H1 (cell line): Measurements from ENCODE around the gene RNF220. TPM values are rescaled to one million over a fixed set of nuclear protein-coding genes. Genes with fewer than 3 reads are reported as not detected.

ENCODE experiments used
- CTCF ChIA-PET: fragments of 300-600 bp; sonication (Branson Sonifier 250); formaldehyde crosslinking; loops from one replicate; lab custom pipeline; 2021; ENCODE audit not compliant: partially characterized antibody; lab: Charles Lee
- POLR2A ChIA-PET: fragments of 300-600 bp; sonication (Branson Sonifier 250); formaldehyde crosslinking; loops from one replicate; lab custom pipeline; 2021; ENCODE audit warnings: inconsistent platforms; ENCODE audit not compliant: partially characterized antibody; lab: Charles Lee
- DNase-seq, 2 experiments: peaks; one replicate each; pipeline versions ENCODE4 v3.0.0 to v3.0.0-alpha.2; 2010 to 2022; ENCODE audit warnings: low spot score in 2 of 2, low read depth in 1 of 2, mixed read lengths in 1 of 2
- FAIRE-seq: peaks from 2 replicates; lab custom pipeline; 2011; peaks lifted over from hg19 to GRCh38; lab: Jason Lieb, UNC
- H2AFZ ChIP-seq: 2 replicates; pipeline ENCODE4 v1.8.1; 2012; ENCODE audit warnings: low read length, inconsistent platforms
- H2AK5ac ChIP-seq: 2 replicates; pipeline ENCODE4 v1.6.1; 2013; ENCODE audit warnings: low read depth, low read length
- H2BK120ac ChIP-seq: replicated peaks from 2 replicates; pipeline ENCODE3; 2013; ENCODE audit warnings: low read depth, low read length, inconsistent platforms
- H2BK12ac ChIP-seq: 2 replicates; pipeline ENCODE4 v1.6.1; 2013; ENCODE audit warnings: low read depth, low read length
- H2BK15ac ChIP-seq: 2 replicates; pipeline ENCODE4 v1.6.1; 2013; ENCODE audit warnings: low read length
- H2BK20ac ChIP-seq: 2 replicates; pipeline ENCODE4 v1.6.1; 2013; ENCODE audit warnings: low read length
- H2BK5ac ChIP-seq: 2 replicates; pipeline ENCODE4 v1.6.1; 2013; ENCODE audit warnings: low read depth, low read length
- H3K14ac ChIP-seq: 2 replicates; pipeline ENCODE4 v1.6.1; 2013; ENCODE audit warnings: inconsistent platforms; ENCODE audit not compliant: insufficient read length
- H3K18ac ChIP-seq: 2 replicates; pipeline ENCODE4 v1.6.1; 2013; ENCODE audit warnings: low read length; ENCODE audit errors: extremely low read depth
- H3K23ac ChIP-seq: 2 replicates; pipeline ENCODE4 v1.6.1; 2013; ENCODE audit warnings: inconsistent platforms; ENCODE audit not compliant: insufficient read length
- H3K23me2 ChIP-seq: 2 replicates; pipeline ENCODE4 v1.6.1; 2013; ENCODE audit warnings: low read depth, low read length
- H3K27ac ChIP-seq: 2 replicates; pipeline ENCODE4 v1.6.1; 2011; ENCODE audit warnings: low read depth, low read length, inconsistent platforms
- H3K27me3 ChIP-seq, 4 experiments: replicated peaks in 1 of 4; 1 replicate in 1 of 4; 2 replicates in 3 of 4; pipeline versions ENCODE4 v1.6.1 to v1.8.1; 2011 to 2013; ENCODE audit warnings: low read length in 3 of 4, mild to moderate bottlenecking in 3 of 4, inconsistent platforms in 2 of 4, mixed read lengths in 2 of 4, moderate library complexity in 1 of 4; ENCODE audit not compliant: control insufficient read depth in 3 of 4, insufficient read depth in 3 of 4; ENCODE audit errors: extremely low read depth in 1 of 4
- H3K36me3 ChIP-seq, 4 experiments: 2 replicates each; pipeline versions ENCODE4 v1.6.1 to v1.8.1; 2011 to 2013; ENCODE audit warnings: mild to moderate bottlenecking in 4 of 4, low read length in 3 of 4, moderate library complexity in 2 of 4, control low read depth in 1 of 4, inconsistent platforms in 1 of 4; ENCODE audit not compliant: insufficient read depth in 4 of 4, control insufficient read depth in 2 of 4
- H3K4ac ChIP-seq: replicated peaks from 2 replicates; pipeline ENCODE3; 2013; ENCODE audit warnings: low read length, low read depth, mixed read lengths, inconsistent platforms; ENCODE audit not compliant: insufficient read length
- H3K4me1 ChIP-seq, 4 experiments: replicated peaks in 1 of 4; 1 replicate in 1 of 4; 2 replicates in 3 of 4; pipeline versions ENCODE4 v1.6.1 to v1.8.1; 2011 to 2013; ENCODE audit warnings: low read length in 3 of 4, inconsistent platforms in 2 of 4, mixed read lengths in 1 of 4; ENCODE audit not compliant: insufficient read depth in 4 of 4, control insufficient read depth in 3 of 4
- H3K4me2 ChIP-seq, 2 experiments: 2 replicates each; pipeline versions ENCODE4 v1.6.1 to v1.8.1; 2011 to 2013; ENCODE audit warnings: low read depth in 2 of 2, low read length in 2 of 2, control low read depth in 1 of 2, inconsistent platforms in 1 of 2, mild to moderate bottlenecking in 1 of 2; ENCODE audit not compliant: insufficient read depth in 1 of 2
- H3K4me3 ChIP-seq, 4 experiments: fragments of 200-600, 300-600 bp in 1 of 4; sonication (generic), shearing (Covaris generic), sonication (Bioruptor Twin) in 1 of 4; 2 replicates each; pipeline versions ENCODE4 v1.5.1 to v1.8.1; 2011 to 2016; ENCODE audit warnings: low read length in 4 of 4, low read depth in 3 of 4, control low read depth in 2 of 4, inconsistent platforms in 2 of 4, mild to moderate bottlenecking in 2 of 4, mixed read lengths in 1 of 4, moderate library complexity in 1 of 4; ENCODE audit not compliant: insufficient read depth in 2 of 4; ENCODE audit errors: extremely low read depth in 1 of 4
- H3K56ac ChIP-seq: replicated peaks from 2 replicates; pipeline ENCODE3; 2013; ENCODE audit warnings: low read depth, mild to moderate bottlenecking, mixed read lengths, low read length, inconsistent platforms; ENCODE audit not compliant: insufficient read length
- H3K79me1 ChIP-seq: 2 replicates; pipeline ENCODE4 v1.6.1; 2013; ENCODE audit warnings: low read depth, low read length, control low read depth
- H3K79me2 ChIP-seq, 2 experiments: 2 replicates each; pipeline versions ENCODE4 v1.6.1 to v1.8.1; 2012 to 2013; ENCODE audit warnings: low read length in 2 of 2, mild to moderate bottlenecking in 2 of 2, inconsistent platforms in 1 of 2; ENCODE audit not compliant: insufficient read depth in 2 of 2, control insufficient read depth in 1 of 2
- H3K9ac ChIP-seq, 4 experiments: replicated peaks in 1 of 4; 1 replicate in 1 of 4; 2 replicates in 3 of 4; pipeline versions ENCODE4 v1.6.1 to v1.8.1; 2011 to 2013; ENCODE audit warnings: low read depth in 3 of 4, low read length in 3 of 4, control low read depth in 2 of 4, mild to moderate bottlenecking in 2 of 4, moderate library complexity in 2 of 4, inconsistent platforms in 1 of 4; ENCODE audit errors: extremely low read depth in 1 of 4
- H3K9me3 ChIP-seq, 2 experiments: 2 replicates each; pipeline versions ENCODE4 v1.6.1 to v1.8.1; 2012 to 2013; ENCODE audit warnings: mild to moderate bottlenecking in 2 of 2, moderate library complexity in 2 of 2, control low read depth in 1 of 2, inconsistent platforms in 1 of 2, low read depth in 1 of 2, low read length in 1 of 2, mixed read lengths in 1 of 2; ENCODE audit not compliant: insufficient read depth in 2 of 2
- H4K20me1 ChIP-seq, 2 experiments: replicated peaks in 1 of 2; 2 replicates each; pipeline versions ENCODE3 to v1.8.1; 2011 to 2013; ENCODE audit warnings: inconsistent platforms in 2 of 2, low read length in 2 of 2, mild to moderate bottlenecking in 1 of 2; ENCODE audit not compliant: insufficient read depth in 2 of 2, control insufficient read depth in 1 of 2
- H4K5ac ChIP-seq: 2 replicates; pipeline ENCODE4 v1.6.1; 2013; ENCODE audit warnings: low read length, low read depth, mixed read lengths, inconsistent platforms; ENCODE audit not compliant: insufficient read length
- H4K8ac ChIP-seq: 2 replicates; pipeline ENCODE4 v1.8.0; 2013; ENCODE audit warnings: mild to moderate bottlenecking, moderate library complexity, low read length, inconsistent platforms; ENCODE audit not compliant: insufficient read depth; ENCODE audit errors: extremely low read depth
- H4K91ac ChIP-seq: replicated peaks from 2 replicates; pipeline ENCODE3; 2013; ENCODE audit warnings: low read length, mixed read lengths, inconsistent platforms; ENCODE audit not compliant: insufficient read length
- CREB1 ChIP-seq: IDR thresholded peaks from 2 replicates; pipeline ENCODE4 v1.6.1; 2012; ENCODE audit warnings: inconsistent platforms
- EP300 ChIP-seq, 2 experiments: IDR thresholded peaks; 1 replicate in 1 of 2; 2 replicates in 1 of 2; pipeline ENCODE4 v1.6.1; 2011 to 2012; ENCODE audit warnings: low read depth in 2 of 2, low read length in 2 of 2, mild to moderate bottlenecking in 2 of 2, borderline replicate concordance in 1 of 2, inconsistent platforms in 1 of 2, moderate library complexity in 1 of 2
- POLR2A ChIP-seq, 2 experiments: IDR thresholded peaks; 1 replicate in 1 of 2; 2 replicates in 1 of 2; pipeline ENCODE4 v1.6.1; 2011; ENCODE audit warnings: low read depth in 2 of 2, low read length in 2 of 2, mild to moderate bottlenecking in 2 of 2; ENCODE audit errors: control extremely low read depth in 1 of 2
- SP1 ChIP-seq: IDR thresholded peaks from 2 replicates; pipeline ENCODE4 v1.6.1; 2011; ENCODE audit warnings: low read depth, low read length
- SRF ChIP-seq: IDR thresholded peaks from 2 replicates; pipeline ENCODE4 v1.6.1; 2011; ENCODE audit warnings: mild to moderate bottlenecking, low read depth, low read length, moderate library complexity
- TAF7 ChIP-seq: optimal IDR thresholded peaks from 2 replicates; pipeline ENCODE3; 2011; ENCODE audit warnings: low read depth, mild to moderate bottlenecking, inconsistent platforms, low read length, moderate library complexity, borderline replicate concordance
- TBP ChIP-seq: IDR thresholded peaks from 2 replicates; pipeline ENCODE4 v1.6.1; 2011; ENCODE audit warnings: low read depth, low read length, improper control_type of control experiment
- USF2 ChIP-seq: IDR thresholded peaks from 2 replicates; pipeline ENCODE4 v1.6.1; 2011; ENCODE audit warnings: low read length, improper control_type of control experiment
- WGBS, 2 experiments: shearing (Covaris generic) in 1 of 2; methylation state at CpG; one replicate each; pipeline versions ENCODE4 v1.1.6 to v1.1.7; 2013 to 2015; ENCODE audit warnings: low lambda C conversion rate in 2 of 2, mixed read lengths in 2 of 2, inconsistent platforms in 1 of 2, low coverage in 1 of 2, missing lambda C conversion rate in 1 of 2; ENCODE audit not compliant: insufficient replicate concordance in 2 of 2, insufficient coverage in 1 of 2, insufficient read length in 1 of 2; ENCODE audit errors: extremely low coverage in 1 of 2, missing lambda C conversion rate in 1 of 2; 5-methylcytosine and 5-hydroxymethylcytosine counted together
- polyA plus RNA-seq, 7 experiments: library from polyadenylated mRNA; depleted of rRNA in 3 of 7; stranded (reverse) in 5 of 7; unstranded in 2 of 7; fragments of >200 nt in 5 of 7; fragments of 200-250 nt in 2 of 7; gene quantifications; 1 replicate in 5 of 7; 2 replicates in 1 of 7; 4 replicates in 1 of 7; pipeline versions ENCODE4 v1.2.1 to v1.2.3, GENCODE V29; 2011 to 2013; ENCODE audit warnings: missing spikeins in 2 of 7, mixed read lengths in 2 of 7
- total RNA-seq: library from RNA; stranded (reverse); fragmentation: NEBNext Ultra II Directional; extraction: Animal tissue kit (Norgen Biotek cat#: 25700); gene quantifications from 2 replicates; pipeline ENCODE4 v1.2.1, GENCODE V29; 2021

Gene RNF220
- total and polyA plus RNA-seq, 2 of the 8 experiments (the other 6 are each of a cell fraction or from before 2014, with no cell fraction given) = 123 to 160 TPM

GRCh38 chr1:44454704-44455103 lies 49.6 kb downstream of the RNF220 start:
- Histone ChIP-seq H2BK15ac (no peak overlapping the region), H2BK5ac (no peak overlapping the region), H3K23ac (no peak overlapping the region), H3K4me3 (no peak overlapping the region), H3K4ac (no peak overlapping the region), H3K23me2 (no peaks in the 10 kb centered on the region; the same call in 1 of the 2 replicates), H4K5ac (no peak overlapping the region), H3K79me1 (no peaks in the 10 kb centered on the region), H3K4me1 (no peaks in the 10 kb centered on the region), H3K9ac (no peak overlapping the region), H3K56ac (no peak overlapping the region), H2AK5ac (no peak overlapping the region), H3K18ac (no peak overlapping the region), H2BK120ac (no peak overlapping the region), H3K9me3 (no peaks in the 10 kb centered on the region; a peak in 2 of 4 replicates), H3K14ac (no peak overlapping the region), H2AFZ (no peak overlapping the region), H3K27me3 (no peaks in the 10 kb centered on the region), H4K8ac (no peak overlapping the region), H4K91ac (no peak overlapping the region), H3K27ac (no peak overlapping the region), H3K4me2 (no peak overlapping the region), H4K20me1 (no peaks in the 10 kb centered on the region), H3K79me2 (no peaks in the 10 kb centered on the region), H2BK12ac (no peak overlapping the region), H2BK20ac (no peak overlapping the region), H3K36me3 (no peaks in the 10 kb centered on the region)
- 98% methylated on average over 3 of the region's 3 CpGs; no CpG with 5 or more reads in 1 of the 2 experiments for WGBS, 2 experiments
- TF ChIP-seq CREB1 (no peak), EP300 (IDR thresholded peaks at IDR 0.05; ENCODE audit: borderline replicate concordance in 1 of 2, low read depth in 2 of 2, low read length in 2 of 2) (no peak), USF2 (no peak), POLR2A (IDR thresholded peaks at IDR 0.05; ENCODE audit: control extremely low read depth in 1 of 2, low read depth in 2 of 2, low read length in 2 of 2) (no peak), SRF (no peak), SP1 (no peak), TBP (no peak), TAF7 (no peak)
- ChIA-PET CTCF (no interaction called here), POLR2A (no interaction called here)
- no peak for FAIRE-seq
- no peak for DNase-seq
